Astrocyte (in vitro differentiated cells and primary cell): ENCODE results near the gene COL4A5. TPM values are rescaled to one million over a fixed set of nuclear protein-coding genes. Genes with fewer than 3 reads are reported as not detected.

Experiments used
- DNase-seq: peaks from one replicate; pipeline ENCODE4 v3.0.0-alpha.2; 2010; ENCODE audit warnings: low read depth
- FAIRE-seq: peaks from 2 replicates; lab custom pipeline; 2011; peaks lifted over from hg19 to GRCh38; lab: Jason Lieb, UNC
- H2AFZ ChIP-seq: 2 replicates; pipeline ENCODE4 v1.6.0; 2012; ENCODE audit warnings: low read depth, low read length, inconsistent platforms
- H3K27ac ChIP-seq: 2 replicates; pipeline ENCODE4 v1.5.1; 2011; ENCODE audit warnings: low read depth, low read length, inconsistent platforms
- H3K27me3 ChIP-seq: 2 replicates; pipeline ENCODE4 v1.6.0; 2011; ENCODE audit warnings: low read length, inconsistent platforms; ENCODE audit not compliant: insufficient read depth
- H3K36me3 ChIP-seq: 2 replicates; pipeline ENCODE4 v1.5.1; 2011; ENCODE audit warnings: low read length, inconsistent platforms; ENCODE audit not compliant: insufficient read depth
- H3K4me1 ChIP-seq: 2 replicates; pipeline ENCODE4 v1.5.1; 2011; ENCODE audit warnings: low read length, inconsistent platforms; ENCODE audit not compliant: insufficient read depth
- H3K4me2 ChIP-seq: 2 replicates; pipeline ENCODE4 v1.6.0; 2012; ENCODE audit warnings: low read length, inconsistent platforms
- H3K4me3 ChIP-seq: 2 replicates; pipeline ENCODE4 v1.5.1; 2011; ENCODE audit warnings: low read depth, mild to moderate bottlenecking, low read length, inconsistent platforms; ENCODE audit not compliant: insufficient read depth
- H3K79me2 ChIP-seq: 2 replicates; pipeline ENCODE4 v1.6.0; 2012; ENCODE audit warnings: mild to moderate bottlenecking, low read length, inconsistent platforms; ENCODE audit not compliant: insufficient read depth
- H3K9ac ChIP-seq: 2 replicates; pipeline ENCODE4 v1.6.0; 2012; ENCODE audit warnings: mild to moderate bottlenecking, low read length, inconsistent platforms
- H3K9me3 ChIP-seq: 2 replicates; pipeline ENCODE4 v1.5.1; 2012; ENCODE audit warnings: low read depth, mild to moderate bottlenecking, low read length, inconsistent platforms; ENCODE audit not compliant: insufficient read depth
- H4K20me1 ChIP-seq: 2 replicates; pipeline ENCODE4 v1.6.0; 2012; ENCODE audit warnings: low read length, inconsistent platforms; ENCODE audit not compliant: insufficient read depth
- H3K27ac Mint-ChIP-seq: one replicate; pipeline ENCODE4 v1.8.0; 2021; ENCODE audit warnings: mild to moderate bottlenecking, mixed read lengths; ENCODE audit not compliant: unreplicated experiment
- H3K27me3 Mint-ChIP-seq: one replicate; pipeline ENCODE4 v1.8.0; 2021; ENCODE audit warnings: low read depth, mixed read lengths; ENCODE audit not compliant: unreplicated experiment
- H3K36me3 Mint-ChIP-seq: one replicate; pipeline ENCODE4 v1.8.0; 2021; ENCODE audit warnings: low read depth, mixed read lengths; ENCODE audit not compliant: unreplicated experiment
- H3K4me1 Mint-ChIP-seq: one replicate; pipeline ENCODE4 v1.8.0; 2021; ENCODE audit warnings: low read depth, mixed read lengths; ENCODE audit not compliant: unreplicated experiment
- H3K4me3 Mint-ChIP-seq: one replicate; pipeline ENCODE4 v1.8.0; 2021; ENCODE audit warnings: mild to moderate bottlenecking, moderate library complexity, mixed read lengths; ENCODE audit not compliant: unreplicated experiment
- H3K9me3 Mint-ChIP-seq: one replicate; pipeline ENCODE4 v1.8.0; 2021; ENCODE audit warnings: mild to moderate bottlenecking, mixed read lengths; ENCODE audit not compliant: unreplicated experiment
- CTCF ChIP-seq: IDR thresholded peaks from 2 replicates; pipeline ENCODE4 v1.5.1; 2011; ENCODE audit warnings: low read depth, mild to moderate bottlenecking, inconsistent platforms, low read length, moderate library complexity; ENCODE audit not compliant: insufficient read depth
- EZH2 ChIP-seq: IDR thresholded peaks from 2 replicates; pipeline ENCODE4 v1.6.1; 2012; ENCODE audit warnings: mild to moderate bottlenecking, low read length, inconsistent platforms; ENCODE audit not compliant: insufficient read depth
- total RNA-seq: library from RNA; stranded (reverse); gene quantifications from 2 replicates; pipeline ENCODE4 v1.2.1, GENCODE V29; 2021

COL4A5 gene
- total RNA-seq, 1 donor from 2014 or later = 57.1 TPM

- Histone ChIP-seq H4K20me1 (no peaks in the 10 kb centered on the region), H3K27me3 (no peaks in the 10 kb centered on the region), H3K9ac (no peak overlapping the region), H3K9me3 (no peaks in the 10 kb centered on the region), H3K36me3 (no peaks in the 10 kb centered on the region), H3K79me2 (no peaks in the 10 kb centered on the region), H2AFZ (no peak overlapping the region), H3K4me1 (no peaks in the 10 kb centered on the region), H3K4me3 (no peak overlapping the region), H3K4me2 (no peak overlapping the region), H3K27ac (no peak overlapping the region)
- Mint-ChIP-seq H3K9me3 (no peaks in the 10 kb centered on the region), H3K4me1 (peaks cover 1% of the 10 kb centered on the region), H3K4me3 (no peak overlapping the region), H3K36me3 (no peaks in the 10 kb centered on the region), H3K27me3 (no peaks in the 10 kb centered on the region), H3K27ac (no peak overlapping the region)
- FAIRE-seq (peak; percentile 71), DNase-seq (peak; percentile 55)
- TF ChIP-seq EZH2 (no peak), CTCF (no peak)
Measured at GRCh38 chrX:108415891-108416290, 23.7 kb upstream of the COL4A5 start.

- Mint-ChIP-seq H3K4me1 (peaks cover 1% of the 10 kb centered on the region), H3K27ac (no peak overlapping the region), H3K4me3 (no peak overlapping the region), H3K36me3 (no peaks in the 10 kb centered on the region), H3K27me3 (no peaks in the 10 kb centered on the region), H3K9me3 (no peaks in the 10 kb centered on the region)
- TF ChIP-seq EZH2 (no peak), CTCF (no peak)
- H3K4me3 ChIP-seq = no peak overlapping the region
- no peaks in the 10 kb centered on the region for H3K79me2 ChIP-seq
- H3K4me2 ChIP-seq = no peak overlapping the region
- no peaks in the 10 kb centered on the region for H4K20me1 ChIP-seq
- DNase-seq = no peak
- no peaks in the 10 kb centered on the region for H3K36me3 ChIP-seq
- H3K27me3 ChIP-seq = no peaks in the 10 kb centered on the region
- peak; percentile 96 for FAIRE-seq
- no peak overlapping the region for H3K9ac ChIP-seq
- no peak overlapping the region for H2AFZ ChIP-seq
- H3K4me1 ChIP-seq = no peaks in the 10 kb centered on the region
- no peak overlapping the region for H3K27ac ChIP-seq
- H3K9me3 ChIP-seq = no peaks in the 10 kb centered on the region
Measured at GRCh38 chrX:108417257-108417656, 22.4 kb upstream of the COL4A5 start.

- Histone ChIP-seq H3K9me3 (no peaks in the 10 kb centered on the region), H3K4me2 (no peak overlapping the region), H2AFZ (no peak overlapping the region), H4K20me1 (no peaks in the 10 kb centered on the region), H3K79me2 (no peaks in the 10 kb centered on the region), H3K4me3 (no peak overlapping the region), H3K36me3 (no peaks in the 10 kb centered on the region), H3K27me3 (no peaks in the 10 kb centered on the region), H3K4me1 (no peaks in the 10 kb centered on the region), H3K9ac (no peak overlapping the region), H3K27ac (no peak overlapping the region)
- Mint-ChIP-seq H3K27ac (no peak overlapping the region), H3K36me3 (no peaks in the 10 kb centered on the region), H3K4me3 (no peak overlapping the region), H3K9me3 (no peaks in the 10 kb centered on the region), H3K4me1 (peaks cover 1% of the 10 kb centered on the region), H3K27me3 (no peaks in the 10 kb centered on the region)
- no peak for TF ChIP-seq EZH2
- TF ChIP-seq CTCF = no peak
- no peak for DNase-seq
- peak; percentile 20 for FAIRE-seq
Measured at GRCh38 chrX:108419401-108419800, 20.2 kb upstream of the COL4A5 start.
